Hippocampal formation (tissue), 2 donors: ENCODE measurements around the gene NRSN1.

ENCODE experiments used
- DNase-seq, 2 donors: peaks; one replicate each; lab custom pipeline; 2025; lab: John Stamatoyannopoulos, UW

The NRSN1 gene, protein sequence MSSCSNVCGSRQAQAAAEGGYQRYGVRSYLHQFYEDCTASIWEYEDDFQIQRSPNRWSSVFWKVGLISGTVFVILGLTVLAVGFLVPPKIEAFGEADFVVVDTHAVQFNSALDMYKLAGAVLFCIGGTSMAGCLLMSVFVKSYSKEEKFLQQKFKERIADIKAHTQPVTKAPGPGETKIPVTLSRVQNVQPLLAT

GRCh38 chr6:24125980-24126379 lies at the start of gene NRSN1:
NRSN1 (plus strand) TSS chr6:24126215; CDS start chr6:24134328, 8,113 bp downstream.
- peak; percentile 24 to 34 for DNase-seq

DNA sequence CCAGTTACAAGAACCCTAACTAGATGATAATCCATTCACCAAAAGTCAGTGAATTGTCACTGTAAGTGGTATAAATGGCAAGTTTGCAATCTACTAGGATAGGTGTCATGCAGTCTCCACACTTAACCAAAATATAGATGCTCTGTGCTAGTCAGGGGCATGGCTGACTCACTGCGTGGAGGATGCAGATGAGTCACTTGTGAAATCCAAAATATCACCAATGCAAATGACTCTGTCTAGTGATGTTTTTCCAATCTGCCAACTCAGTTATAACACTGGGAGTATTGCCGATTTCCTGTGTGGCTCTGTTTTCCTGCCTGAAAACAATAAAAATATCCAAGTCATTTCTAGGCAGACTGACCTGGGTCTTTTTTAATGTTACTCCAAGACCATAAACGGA lies 47.8 kb upstream of the NRSN1 start:
- no peak for DNase-seq

DNA sequence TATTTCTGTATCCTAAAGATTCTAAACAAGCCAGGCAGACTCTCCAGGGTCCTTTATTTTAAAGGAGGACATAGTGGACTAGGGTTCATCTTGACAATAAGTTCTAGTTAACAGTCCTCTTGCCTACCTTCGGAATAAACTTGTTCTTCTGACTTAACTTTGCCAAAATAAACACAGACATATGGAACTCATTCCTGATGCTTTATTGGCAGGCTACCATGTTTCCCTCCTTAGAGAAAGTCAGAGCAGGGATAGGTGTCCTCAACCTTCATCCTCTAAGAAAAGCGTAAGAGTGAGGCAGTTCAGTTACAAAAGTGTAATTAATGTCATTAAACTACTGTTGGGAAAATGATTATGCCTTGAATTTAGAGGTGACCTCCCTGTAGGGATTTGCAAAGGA lies 46.9 kb upstream of the NRSN1 start:
- DNase-seq: peak in 1 of 2 donors; percentile 7

DNA sequence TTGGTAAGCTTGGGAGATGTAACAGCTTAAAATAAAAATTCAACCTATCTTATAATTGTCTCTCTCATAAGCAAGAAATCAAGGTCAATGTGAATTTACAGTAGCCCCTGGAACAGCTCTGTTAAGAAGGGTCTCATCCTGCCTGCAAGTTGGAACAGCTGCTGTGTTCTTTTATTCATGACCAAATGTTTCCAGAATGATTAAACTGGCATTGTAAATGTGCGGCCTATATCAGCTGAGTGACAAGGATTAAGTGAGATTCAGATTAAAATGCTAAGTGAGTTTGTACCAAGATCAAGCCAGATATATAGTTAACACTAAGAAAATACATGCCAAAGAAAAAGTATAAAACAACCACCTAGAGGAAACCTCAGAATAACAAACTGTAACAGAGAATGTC lies 45.3 kb upstream of the NRSN1 start:
- no peak for DNase-seq

- DNase-seq: no peak
Observed at GRCh38 chr6:24089736-24090135, 36.3 kb upstream of the NRSN1 start.

- DNase-seq: no peak
Observed at GRCh38 chr6:24092407-24092806, 33.6 kb upstream of the NRSN1 start.

- DNase-seq: no peak
Observed at GRCh38 chr6:24093381-24093780, 32.6 kb upstream of the NRSN1 start.

GRCh38 chr6:24099181-24099580 lies 26.8 kb upstream of the NRSN1 start:
- no peak for DNase-seq

DNA sequence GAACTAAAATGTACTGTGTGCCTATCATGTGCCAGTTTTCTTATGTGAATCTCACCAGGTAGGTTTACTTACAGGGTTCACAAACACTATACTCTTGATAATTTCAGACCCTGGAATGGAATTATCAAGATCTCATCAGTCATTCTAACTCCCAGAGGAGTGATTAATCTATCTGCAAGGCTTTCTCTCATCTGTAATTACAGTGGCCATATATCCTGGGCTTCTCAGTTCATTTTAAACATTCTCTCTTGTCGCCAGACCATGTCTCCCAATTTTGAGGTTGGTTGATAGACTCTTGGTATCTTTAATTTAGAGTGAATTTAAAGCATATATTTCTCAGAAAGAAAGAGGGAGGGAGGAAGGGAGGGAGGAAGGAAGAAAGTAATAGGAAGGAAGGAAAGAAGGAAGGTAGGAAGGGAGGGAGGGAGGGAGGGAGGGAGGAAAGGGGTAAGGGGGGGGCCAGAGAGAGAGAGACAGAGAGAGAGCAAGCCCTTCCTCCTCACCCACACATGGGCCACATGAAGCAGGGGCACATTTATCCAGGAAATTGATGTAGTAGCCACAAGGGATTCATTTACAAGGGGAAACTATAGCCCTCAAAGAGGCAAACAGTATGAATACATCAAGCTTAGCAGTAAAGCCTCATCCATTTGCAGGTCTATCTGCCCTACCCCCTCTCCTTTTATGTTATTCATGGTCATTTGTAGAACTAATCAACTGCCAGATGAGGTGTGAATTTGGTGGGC lies 25.8 kb upstream of the NRSN1 start:
- DNase-seq: no peak

GRCh38 chr6:24100770-24101155 lies 25.3 kb upstream of the NRSN1 start:
- no peak for DNase-seq

GRCh38 chr6:24105191-24105590 lies 20.8 kb upstream of the NRSN1 start:
- no peak for DNase-seq

DNA sequence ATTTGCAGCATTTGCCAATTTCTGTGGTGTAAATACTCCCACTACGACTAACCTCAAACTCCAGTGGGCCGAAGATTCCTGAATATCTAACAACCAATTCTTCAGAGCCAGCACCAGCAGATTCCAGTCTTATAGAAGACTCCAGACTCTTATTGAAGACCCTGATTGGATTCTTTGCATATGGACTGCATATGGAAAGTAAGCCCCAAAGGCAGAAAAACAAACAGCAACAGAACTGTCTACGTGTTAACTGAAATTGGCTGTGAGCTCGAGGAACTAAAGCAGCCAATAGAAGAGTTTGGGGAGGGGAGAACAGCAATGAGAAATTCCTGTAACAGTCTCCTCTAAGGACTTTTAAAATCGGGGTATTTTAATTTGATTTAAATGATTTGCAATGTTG lies 19.7 kb upstream of the NRSN1 start:
- DNase-seq: no peak

DNA sequence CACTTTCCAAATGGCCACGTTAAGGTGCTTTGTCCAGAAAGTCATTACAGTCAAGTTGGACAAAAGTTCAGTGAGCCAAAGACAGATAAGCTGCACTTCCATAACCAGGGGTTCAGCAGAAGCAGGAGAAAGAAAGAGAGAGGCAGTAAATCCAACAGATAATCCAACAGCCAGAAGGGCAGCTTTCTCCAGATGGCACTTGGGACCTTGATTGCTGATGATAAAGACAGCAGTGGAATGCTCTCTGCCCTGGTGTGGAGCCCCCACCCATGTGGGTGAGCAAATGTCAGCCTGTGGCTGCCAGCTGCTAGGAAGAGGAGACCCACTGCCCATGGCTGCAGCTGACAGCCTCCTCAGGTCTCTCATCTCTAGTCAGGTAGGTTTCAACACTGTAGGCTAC lies 18.7 kb upstream of the NRSN1 start:
- no peak for DNase-seq

DNA sequence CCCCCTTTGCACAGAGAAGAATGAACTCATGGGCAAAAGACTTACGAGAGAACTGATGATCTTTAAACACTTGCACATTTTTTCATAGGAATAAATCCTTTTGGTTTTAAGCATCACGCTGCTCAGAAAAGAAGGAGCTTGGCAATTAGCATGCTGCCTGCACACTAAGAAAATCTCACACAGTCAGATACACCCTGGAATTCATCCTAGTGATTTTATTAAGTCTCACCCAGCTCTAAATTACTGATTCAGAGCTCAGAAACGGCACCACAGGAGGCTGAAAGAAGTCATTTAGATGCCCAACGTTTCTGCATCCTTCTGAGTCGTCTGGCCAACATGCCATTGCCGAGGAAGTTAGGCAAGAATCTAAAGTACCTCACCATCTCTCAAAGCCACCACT lies 18.0 kb upstream of the NRSN1 start:
- no peak for DNase-seq

DNA sequence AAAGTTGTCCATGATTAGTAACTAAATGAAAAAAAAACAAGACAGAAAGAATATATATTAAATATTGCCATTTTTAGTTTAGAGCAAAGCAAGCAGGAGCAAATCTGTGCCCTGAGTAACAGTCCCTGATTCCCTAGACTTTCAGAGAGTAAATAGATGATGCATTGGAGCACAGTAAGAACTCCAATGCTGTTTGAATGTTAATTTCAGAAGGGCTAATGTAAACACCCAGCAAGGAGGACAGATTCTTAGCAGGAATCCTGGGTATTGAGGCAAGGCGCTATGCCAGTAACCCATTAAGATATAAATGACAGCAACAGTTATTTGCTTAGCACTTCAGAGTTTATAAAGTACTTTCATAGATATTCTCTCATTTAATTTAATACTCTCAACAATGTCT lies 15.6 kb upstream of the NRSN1 start:
- DNase-seq: no peak

- DNase-seq: no peak
Observed at GRCh38 chr6:24113891-24114290, 12.1 kb upstream of the NRSN1 start.

- DNase-seq: no peak
Observed at GRCh38 chr6:24117021-24117420, 9.0 kb upstream of the NRSN1 start.

DNA sequence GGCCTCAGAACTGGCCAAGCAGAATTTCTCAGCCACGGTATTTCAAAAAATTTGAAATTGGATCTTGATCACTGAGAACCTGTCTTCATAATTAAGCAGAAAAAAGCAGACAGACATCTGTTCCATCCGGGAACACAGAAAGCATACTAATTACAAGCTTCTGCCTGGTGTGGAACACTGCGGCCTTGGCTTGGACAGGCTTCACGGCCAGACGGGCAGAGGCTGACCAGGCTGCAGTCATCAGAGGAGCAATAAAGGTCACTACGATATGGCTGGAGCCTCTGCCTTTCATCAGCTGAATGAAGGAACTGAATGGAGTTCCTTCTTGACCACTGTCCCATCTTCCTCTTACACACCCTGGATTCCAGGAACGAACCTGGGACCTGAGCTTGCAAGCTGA lies 3.9 kb upstream of the NRSN1 start:
- DNase-seq: no peak

GRCh38 chr6:24126586-24127192 lies 674 bp downstream of the NRSN1 start:
- peak; percentile 18 to 37 for DNase-seq

DNA sequence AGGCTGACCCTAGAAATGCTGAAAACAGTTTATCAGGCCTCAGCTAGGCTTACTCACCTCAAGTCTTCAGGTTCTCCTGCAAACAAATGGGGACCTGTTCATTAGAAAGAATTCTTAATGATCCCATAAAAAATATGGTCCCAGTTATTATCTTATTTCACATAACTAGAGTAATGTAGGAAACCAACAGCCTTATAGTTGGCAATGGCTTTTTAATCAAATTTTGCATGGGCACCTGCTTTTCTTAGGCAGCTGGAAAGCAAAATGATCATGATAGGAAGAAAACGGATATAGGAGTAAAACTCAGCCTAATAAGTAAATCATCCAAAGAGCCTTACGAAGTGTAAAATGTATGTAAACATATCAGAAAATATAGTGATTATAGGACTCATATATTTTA lies 1.3 kb downstream of the NRSN1 start:
- DNase-seq: no peak

DNA sequence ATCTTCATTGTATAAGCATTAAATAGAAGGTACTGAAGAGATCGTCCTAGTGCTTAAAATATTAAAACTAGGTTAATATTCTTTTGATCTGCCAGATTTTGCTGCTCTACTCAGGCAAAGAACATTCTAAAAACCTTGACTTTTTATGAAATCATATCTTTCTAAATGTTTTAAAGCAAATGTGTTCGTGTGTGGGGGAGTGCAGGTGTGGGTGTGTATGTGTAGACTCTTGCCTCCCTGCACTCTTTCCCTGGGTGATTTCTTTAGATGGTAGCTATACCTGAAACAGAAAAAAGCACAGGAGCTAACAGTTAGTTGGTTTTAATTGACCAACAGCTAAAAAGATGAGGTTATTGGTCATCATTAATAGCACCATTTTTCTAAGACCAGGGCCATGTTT lies 5.7 kb downstream of the NRSN1 start:
- no peak for DNase-seq

- DNase-seq: no peak
Observed at GRCh38 chr6:24139080-24139479, 13.1 kb downstream of the NRSN1 start.

- no peak for DNase-seq
Observed at GRCh38 chr6:24139639-24140038, 13.6 kb downstream of the NRSN1 start.
